Activated CD8-positive, alpha-beta memory T cell treated with anti-CD3 and anti-CD28 coated beads for 4 hours (primary cell): ENCODE data around the gene ANKRD63.

Source experiments
- DNase-seq, 2 donors: peaks; one replicate each; pipeline ENCODE4 v3.0.0-alpha.2; 2020; ENCODE audit warnings: low read depth in 2 of 2

Gene ANKRD63

DNA sequence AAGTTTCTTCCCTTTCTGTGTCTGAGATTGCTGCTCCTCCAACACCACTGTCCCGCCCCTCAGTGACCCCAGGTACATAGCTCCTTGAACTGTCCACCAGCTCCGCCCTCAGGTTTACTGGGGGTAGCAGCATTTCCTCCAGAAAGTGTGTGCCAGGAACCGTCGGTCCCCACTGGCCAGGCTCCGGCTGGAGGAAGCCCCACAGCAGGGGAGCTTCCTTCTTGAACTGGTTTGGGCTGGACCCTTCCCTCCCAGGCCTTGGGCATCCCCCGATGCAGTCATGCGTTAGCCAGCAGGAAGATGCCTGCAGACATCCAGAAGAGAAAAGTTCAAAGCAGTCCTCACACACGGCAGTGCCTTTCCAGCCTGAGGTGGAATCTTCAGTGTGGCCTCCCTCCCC is 24.3 kb downstream of the ANKRD63 start:
- DNase-seq, result no peak

- no peak for DNase-seq
Measured at GRCh38 chr15:40257656-40258450, 25.0 kb downstream of the ANKRD63 start.

GRCh38 chr15:40256638-40257235 is 26.1 kb downstream of the ANKRD63 start:
- DNase-seq, result no peak

- DNase-seq, result no peak
Measured at GRCh38 chr15:40255033-40255432, 27.8 kb downstream of the ANKRD63 start.

DNA sequence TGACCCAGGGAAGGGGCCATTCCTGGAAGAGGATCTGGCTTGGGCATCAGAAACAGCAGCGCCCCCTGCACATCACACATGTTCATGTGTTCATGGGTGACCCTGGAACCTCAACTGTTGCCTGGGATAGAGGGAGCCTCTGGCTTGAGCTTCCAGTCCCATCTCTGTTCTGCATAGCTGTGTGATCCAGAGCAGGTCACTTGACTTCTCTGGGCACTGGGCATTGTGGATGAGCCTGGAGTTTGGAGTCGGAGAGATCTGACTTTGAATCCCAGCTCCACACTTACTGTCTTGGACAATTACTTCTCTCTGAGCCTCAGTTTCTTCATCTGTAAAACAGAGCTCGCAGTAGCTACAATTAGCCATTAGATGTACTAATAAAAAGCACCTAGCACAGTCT is 28.4 kb downstream of the ANKRD63 start:
- DNase-seq, result no peak

DNA sequence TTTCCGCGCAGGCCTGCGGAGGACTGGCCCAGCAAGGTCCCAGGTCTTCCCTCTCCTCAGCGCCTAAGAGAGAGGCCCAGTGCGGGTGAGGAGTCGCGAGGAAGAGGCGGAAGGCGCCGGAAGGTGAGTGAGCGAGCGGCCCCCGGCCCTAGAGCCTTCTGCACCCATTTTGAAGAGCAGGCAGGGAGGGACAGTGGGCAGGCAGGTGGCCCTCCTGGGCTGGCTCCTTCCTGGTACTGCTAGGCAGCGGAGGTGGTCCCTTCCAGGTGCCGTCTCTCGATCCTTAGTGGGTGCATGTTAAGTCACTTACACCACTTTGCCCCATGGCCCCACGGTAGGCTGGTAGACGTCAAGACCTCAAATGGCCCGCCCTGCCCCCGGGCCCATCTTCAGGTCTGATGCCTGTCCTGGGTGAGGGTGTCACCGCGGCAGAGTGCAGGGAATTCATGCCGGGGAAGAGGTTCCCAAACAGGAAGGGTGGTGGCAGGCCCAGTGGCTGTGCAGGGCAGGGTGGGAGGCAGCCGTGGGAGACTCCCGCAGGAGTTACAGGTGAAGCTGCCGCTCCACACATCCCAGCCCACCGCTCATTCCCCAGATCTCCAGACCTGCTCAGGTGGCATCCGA is 29.6 kb downstream of the ANKRD63 start:
- no peak for DNase-seq

- DNase-seq, result no peak
Measured at GRCh38 chr15:40252438-40253166, 30.3 kb downstream of the ANKRD63 start.

GRCh38 chr15:40252141-40252437 is 30.8 kb downstream of the ANKRD63 start:
- DNase-seq, result no peak

GRCh38 chr15:40251486-40252140 is 31.3 kb downstream of the ANKRD63 start:
- DNase-seq, result no peak

- DNase-seq, result no peak
Measured at GRCh38 chr15:40250771-40251483, 31.9 kb downstream of the ANKRD63 start.

DNA sequence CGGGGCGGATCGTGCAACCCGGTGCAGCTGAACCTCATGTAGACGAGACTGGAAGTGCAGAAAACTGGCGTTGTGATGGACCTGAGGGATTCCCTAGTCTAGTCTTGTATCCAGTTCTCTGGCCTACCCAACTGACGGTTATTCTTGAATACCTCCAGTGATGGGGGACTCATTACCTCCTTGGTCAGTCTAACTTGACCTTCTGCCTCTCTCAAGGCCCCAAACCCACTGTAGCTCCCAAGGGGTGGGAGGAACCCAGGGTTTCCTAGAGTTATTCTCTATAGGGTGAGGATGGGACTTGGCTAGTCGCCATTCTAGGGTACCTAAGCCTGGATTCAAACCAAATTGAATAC is 32.6 kb downstream of the ANKRD63 start:
- DNase-seq, result no peak

GRCh38 chr15:40249477-40250303 is 33.2 kb downstream of the ANKRD63 start:
- DNase-seq, result no peak

DNA sequence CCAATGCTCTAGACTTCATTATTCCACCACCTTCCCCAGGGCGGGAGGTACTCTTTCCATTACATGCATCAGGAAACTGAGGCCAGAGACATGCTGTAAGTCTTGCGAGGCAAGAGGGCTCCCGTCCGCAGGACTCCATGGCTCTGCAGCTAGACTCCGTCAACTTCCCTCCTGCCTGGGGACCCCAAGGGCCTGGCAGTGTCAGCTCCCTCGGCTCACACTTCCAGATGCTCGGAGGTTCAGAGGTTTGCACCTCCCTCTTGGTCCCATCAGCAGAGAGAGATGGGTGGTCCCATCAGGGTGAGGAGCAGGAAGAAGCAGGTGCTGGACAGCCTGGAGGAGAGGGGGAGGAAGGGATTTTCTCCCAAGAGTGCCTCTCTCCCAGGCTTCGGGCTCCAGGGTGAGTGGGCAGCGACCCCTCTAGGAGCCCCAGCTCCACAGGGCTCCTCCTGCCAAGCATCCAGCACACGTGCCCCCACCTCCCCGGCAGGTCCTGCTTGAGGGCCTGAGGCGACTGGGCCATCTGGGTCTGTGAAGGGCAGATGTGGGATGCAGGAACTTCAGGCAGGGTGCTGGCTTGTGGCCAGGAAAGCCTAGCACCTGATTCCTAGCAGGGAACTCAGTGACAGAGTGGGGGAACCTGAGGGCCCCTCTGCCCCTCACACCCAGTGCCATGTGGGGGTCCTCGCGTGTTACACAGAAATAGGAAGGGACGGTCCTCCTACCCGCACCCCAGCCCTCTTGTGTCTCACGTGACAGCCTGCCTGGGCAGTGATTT is 34.7 kb downstream of the ANKRD63 start:
- no peak for DNase-seq

GRCh38 chr15:40247406-40247971 is 35.4 kb downstream of the ANKRD63 start:
- no peak for DNase-seq

- no peak for DNase-seq
Measured at GRCh38 chr15:40246496-40247280, 36.2 kb downstream of the ANKRD63 start.

- no peak for DNase-seq
Measured at GRCh38 chr15:40245666-40246450, 37.0 kb downstream of the ANKRD63 start.

- DNase-seq, result no peak
Measured at GRCh38 chr15:40244961-40245523, 37.8 kb downstream of the ANKRD63 start.
